D721Med (cell line): ENCODE results near the gene PLPP3.

Experiments used
- DNase-seq: peaks from one replicate; pipeline ENCODE4 v3.0.0; 2011; ENCODE audit warnings: low spot score; ENCODE audit not compliant: insufficient read length
- FAIRE-seq: peaks from 2 replicates; lab custom pipeline; 2011; peaks lifted over from hg19 to GRCh38; lab: Jason Lieb, UNC
- CTCF ChIP-seq: IDR thresholded peaks from 2 replicates; pipeline ENCODE4 v1.5.1; 2012; ENCODE audit warnings: mild to moderate bottlenecking, control low read depth; ENCODE audit not compliant: insufficient read depth; ENCODE audit errors: missing control alignments

PLPP3 gene

DNA sequence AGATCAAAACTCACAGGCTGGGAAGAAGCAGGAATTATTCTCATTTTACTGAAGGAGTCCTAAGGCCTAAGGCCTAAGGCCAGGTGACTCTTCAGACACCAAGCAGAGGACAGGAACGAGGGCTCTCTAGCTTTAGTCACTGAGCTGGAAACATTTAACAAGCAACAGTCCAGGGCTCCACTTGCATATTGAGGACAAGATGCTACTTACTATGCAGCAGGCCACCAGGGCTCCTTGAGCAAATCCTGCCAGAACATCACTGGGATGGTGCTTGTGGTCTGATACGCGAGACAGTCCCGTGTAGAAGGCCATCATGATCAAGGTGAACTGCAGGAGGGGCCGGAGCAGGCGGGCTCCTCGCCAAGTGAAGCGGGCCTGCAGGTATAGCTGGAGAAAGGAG lies 67.6 kb downstream of the PLPP3 start:
- DNase-seq (no peak), FAIRE-seq (no peak)
- TF ChIP-seq CTCF: no peak

- FAIRE-seq (no peak), DNase-seq (no peak)
- TF ChIP-seq CTCF: no peak
Measured at GRCh38 chr1:56511364-56511763, 68.0 kb downstream of the PLPP3 start.

DNA sequence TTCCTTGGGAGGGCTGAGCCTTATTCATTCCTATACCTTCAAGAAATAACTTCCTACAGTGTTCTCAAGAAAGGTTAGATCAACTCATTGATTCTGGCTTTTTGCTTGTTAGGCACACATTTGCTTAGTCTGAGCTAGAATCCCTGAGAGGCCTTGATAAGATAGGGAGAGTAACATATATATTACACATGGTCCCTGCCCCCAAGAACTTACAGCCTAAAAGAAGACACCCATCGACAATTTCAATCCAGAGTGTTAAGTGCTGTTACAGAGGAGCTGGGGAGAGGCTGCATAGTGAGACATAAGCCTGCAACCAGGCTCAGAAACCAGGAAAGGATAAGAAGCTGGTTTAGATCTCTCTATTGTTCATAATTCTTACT lies 68.7 kb downstream of the PLPP3 start:
- DNase-seq (no peak), FAIRE-seq (no peak)
- no peak for TF ChIP-seq CTCF

- no peak for DNase-seq
- FAIRE-seq: no peak
- TF ChIP-seq CTCF: no peak
Measured at GRCh38 chr1:56509713-56510641, 69.4 kb downstream of the PLPP3 start.

GRCh38 chr1:56508523-56508983 lies 70.8 kb downstream of the PLPP3 start:
- no peak for TF ChIP-seq CTCF
- DNase-seq (no peak), FAIRE-seq (no peak)

- FAIRE-seq (no peak), DNase-seq (no peak)
- TF ChIP-seq CTCF: no peak
Measured at GRCh38 chr1:56507925-56508522, 71.3 kb downstream of the PLPP3 start.

- FAIRE-seq (no peak), DNase-seq (no peak)
- no peak for TF ChIP-seq CTCF
Measured at GRCh38 chr1:56506951-56507491, 72.3 kb downstream of the PLPP3 start.
